GM18951 (cell line): ENCODE measurements around the gene FUT3.
"Not testable (repeated sequence)": the region's sequence is repeated elsewhere in the genome, so short reads cannot be mapped to it uniquely, and the experiment has no call there.

Source experiments
- POLR2A ChIP-seq: IDR thresholded peaks from 4 replicates; pipeline ENCODE4 v1.6.1; 2011; ENCODE audit warnings: mild to moderate bottlenecking; ENCODE audit not compliant: insufficient read length, insufficient read depth; ENCODE audit errors: extremely low read depth
- in situ Hi-C: fragments of 300-500 bp; cut with MboI; formaldehyde crosslinking; loops from one replicate; pipeline ENCODE4 v1.12.0; 2022; ENCODE audit warnings: low sequenced_read_pairs, mixed read lengths, inconsistent platforms; ENCODE audit not compliant: unreplicated experiment

FUT3 gene

GRCh38 chr19:5870986-5871394, 19.7 kb upstream of the FUT3 start:
- TF ChIP-seq POLR2A, result no peak
- in situ Hi-C loops, result no loop called here

GRCh38 chr19:5867201-5868136, 16.2 kb upstream of the FUT3 start:
- in situ Hi-C loops, result no loop called here
- no peak for TF ChIP-seq POLR2A

- in situ Hi-C loops, result no loop called here
- TF ChIP-seq POLR2A, result no peak
Measured at GRCh38 chr19:5865772-5866171, 14.5 kb upstream of the FUT3 start.

- in situ Hi-C loops, result no loop called here
- TF ChIP-seq POLR2A, result no peak
Measured at GRCh38 chr19:5864725-5865486, 13.7 kb upstream of the FUT3 start.

- in situ Hi-C loops, result no loop called here
- TF ChIP-seq POLR2A, result no peak
Measured at GRCh38 chr19:5864013-5864720, 12.9 kb upstream of the FUT3 start.

- TF ChIP-seq POLR2A, result no peak
- in situ Hi-C loops, result no loop called here
Measured at GRCh38 chr19:5863030-5863665, 11.9 kb upstream of the FUT3 start.

GRCh38 chr19:5857203-5858081, 6.2 kb upstream of the FUT3 start:
- TF ChIP-seq POLR2A, result no peak
- in situ Hi-C loops, result no loop called here

- in situ Hi-C loops, result not testable (repeated sequence)
Measured at GRCh38 chr19:5855151-5855550, 3.9 kb upstream of the FUT3 start.

- in situ Hi-C loops, result not testable (repeated sequence)
Measured at GRCh38 chr19:5854121-5854520, 2.9 kb upstream of the FUT3 start.

GRCh38 chr19:5850743-5851293, 431 bp downstream of the FUT3 start:
- in situ Hi-C loops, result no loop called here
- no peak for TF ChIP-seq POLR2A

- TF ChIP-seq POLR2A, result no peak
- in situ Hi-C loops, result no loop called here
Measured at GRCh38 chr19:5850189-5850588, 1.1 kb downstream of the FUT3 start.

- in situ Hi-C loops, result not testable (repeated sequence)
Measured at GRCh38 chr19:5848621-5849020, 2.6 kb downstream of the FUT3 start.

- in situ Hi-C loops, result not testable (repeated sequence)
Measured at GRCh38 chr19:5847846-5848245, 3.4 kb downstream of the FUT3 start.
